Panc1 (cell line): ENCODE measurements around the gene LRRC3B. TPM values are rescaled to one million over a fixed set of nuclear protein-coding genes. Genes with fewer than 3 reads are reported as not detected.

Experiments used
- ATAC-seq: fragments of 200-7000 bp; cut with Tn5 transposase; 2 replicates; pipeline ENCODE4 v1.9.1; 2020; ENCODE audit warnings: mild to moderate bottlenecking, moderate library complexity
- BruUV-seq: library from RNA; stranded (reverse); fragments of 400-500 nt; replicated peaks from 2 replicates; lab custom pipeline; 2021; lab: Mats Ljungman, UMichigan
- CTCF ChIA-PET: fragments of 300-600 bp; sonication (Branson Sonifier 250); formaldehyde crosslinking; loops from one replicate; lab custom pipeline; 2022; ENCODE audit warnings: antibody characterized with exemption; lab: Charles Lee
- POLR2A ChIA-PET: fragments of 300-600 bp; sonication (Branson Sonifier 250); formaldehyde crosslinking; loops from one replicate; lab custom pipeline; 2022; ENCODE audit warnings: antibody characterized with exemption; lab: Charles Lee
- DNase-seq: peaks from one replicate; pipeline ENCODE4 v3.0.0-alpha.2; 2010; ENCODE audit warnings: low read depth, low spot score
- H3K27ac ChIP-seq: 2 replicates; pipeline ENCODE4 v1.5.1; 2011; ENCODE audit warnings: mild to moderate bottlenecking, low read length, inconsistent platforms
- H3K27me3 ChIP-seq: fragments of 200-500 bp; sonication (Bioruptor generic); 2 replicates; pipeline ENCODE4 v1.6.0; 2014; ENCODE audit warnings: low read length, inconsistent platforms; ENCODE audit not compliant: control insufficient read depth, insufficient read depth
- H3K36me3 ChIP-seq: fragments of 200-500 bp; sonication (Bioruptor generic); 2 replicates; pipeline ENCODE4 v1.5.1; 2014; ENCODE audit warnings: inconsistent platforms, mild to moderate bottlenecking, low read length, moderate library complexity; ENCODE audit not compliant: control insufficient read depth, insufficient read depth
- H3K4me1 ChIP-seq: 2 replicates; pipeline ENCODE4 v1.5.1; 2011; ENCODE audit warnings: inconsistent platforms, mild to moderate bottlenecking, low read length, moderate library complexity; ENCODE audit not compliant: control insufficient read depth, insufficient read depth
- H3K4me3 ChIP-seq, 2 experiments: 2 replicates each; pipeline ENCODE4 v1.5.1; 2011 to 2012; ENCODE audit warnings: low read depth in 2 of 2, low read length in 2 of 2, mild to moderate bottlenecking in 2 of 2, inconsistent platforms in 1 of 2, moderate library complexity in 1 of 2
- H3K9me3 ChIP-seq: fragments of 200-500 bp; sonication (Bioruptor generic); 2 replicates; pipeline ENCODE4 v1.5.1; 2014; ENCODE audit warnings: low read depth, mild to moderate bottlenecking, inconsistent platforms, low read length, moderate library complexity; ENCODE audit not compliant: control insufficient read depth, insufficient read depth
- POLR2AphosphoS5 ChIP-seq: IDR thresholded peaks from 2 replicates; pipeline ENCODE4 v1.6.1; 2012; ENCODE audit warnings: mild to moderate bottlenecking, low read depth, low read length, moderate library complexity
- SIN3A ChIP-seq: IDR thresholded peaks from 2 replicates; pipeline ENCODE4 v1.6.1; 2012; ENCODE audit warnings: low read depth, mild to moderate bottlenecking, low read length, moderate library complexity, borderline replicate concordance; ENCODE audit not compliant: insufficient read depth
- TCF7L2 ChIP-seq: IDR thresholded peaks from 2 replicates; pipeline ENCODE4 v1.6.1; 2011; ENCODE audit warnings: mild to moderate bottlenecking, low read depth, low read length, inconsistent platforms
- in situ Hi-C: cut with HindIII; loops from 2 replicates; pipeline ENCODE4 v1.10.0; 2016; ENCODE audit warnings: low sequenced_read_pairs, low pct_unique_long_range_greater_than_20kb
- intact Hi-C: fragments of 100-400 bp; cut with micrococcal nuclease; formaldehyde crosslinking; loops from one replicate; pipeline ENCODE4 v1.10.0; 2022; ENCODE audit not compliant: unreplicated experiment
- total RNA-seq: library from RNA; stranded (reverse); gene quantifications from one replicate; pipeline ENCODE4 v1.2.1, GENCODE V29; 2021; ENCODE audit not compliant: unreplicated experiment
- TF ChIP-seq, protein P1 (sequence below), 2 experiments: IDR thresholded peaks; 2 replicates each; pipeline ENCODE4 v1.6.1; 2011 to 2012; ENCODE audit warnings: low read depth in 2 of 2, control low read depth in 1 of 2, low read length in 1 of 2, mild to moderate bottlenecking in 1 of 2, moderate library complexity in 1 of 2; ENCODE audit not compliant: insufficient read depth in 1 of 2
- TF ChIP-seq, protein P2 (sequence below): fragments of 450-650 bp; IDR thresholded peaks from 2 replicates; pipeline ENCODE4 v1.5.1; 2017; ENCODE audit warnings: mild to moderate bottlenecking

LRRC3B gene
- total RNA-seq, 1 experiment from 2014 or later, result not detected

DNA sequence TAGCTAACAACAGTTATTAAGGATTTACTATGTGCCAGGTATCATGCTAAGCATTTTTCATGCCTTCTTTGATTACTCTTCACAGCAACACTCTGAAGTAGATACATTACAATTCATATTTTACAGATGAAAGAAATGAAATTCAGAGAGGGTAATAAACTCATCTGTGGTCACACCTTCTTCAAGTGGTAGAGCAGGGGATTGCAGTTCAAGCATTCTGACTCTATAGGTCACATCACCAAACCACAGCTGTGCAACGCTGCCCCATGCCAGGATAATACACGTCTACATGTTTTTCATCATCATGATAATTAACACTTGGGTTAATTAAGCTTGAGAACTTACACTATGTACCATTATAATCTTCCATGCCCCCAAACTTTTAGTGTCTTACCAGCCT is 98.5 kb downstream of the LRRC3B start:
- Histone ChIP-seq H3K4me3 (no peak overlapping the region), H3K9me3 (no peaks in the 10 kb centered on the region), H3K27me3 (no peaks in the 10 kb centered on the region), H3K27ac (no peak overlapping the region), H3K4me1 (no peaks in the 10 kb centered on the region), H3K36me3 (no peaks in the 10 kb centered on the region)
- ATAC-seq (no peak), DNase-seq (no peak)
- in situ Hi-C loops, result no loop called here
- intact Hi-C loops, result no loop called here
- BruUV-seq, result no TSS peak
- TF ChIP-seq TCF7L2 (no peak), POLR2AphosphoS5 (no peak), SIN3A (no peak)
- TF ChIP-seq, protein P1, sequence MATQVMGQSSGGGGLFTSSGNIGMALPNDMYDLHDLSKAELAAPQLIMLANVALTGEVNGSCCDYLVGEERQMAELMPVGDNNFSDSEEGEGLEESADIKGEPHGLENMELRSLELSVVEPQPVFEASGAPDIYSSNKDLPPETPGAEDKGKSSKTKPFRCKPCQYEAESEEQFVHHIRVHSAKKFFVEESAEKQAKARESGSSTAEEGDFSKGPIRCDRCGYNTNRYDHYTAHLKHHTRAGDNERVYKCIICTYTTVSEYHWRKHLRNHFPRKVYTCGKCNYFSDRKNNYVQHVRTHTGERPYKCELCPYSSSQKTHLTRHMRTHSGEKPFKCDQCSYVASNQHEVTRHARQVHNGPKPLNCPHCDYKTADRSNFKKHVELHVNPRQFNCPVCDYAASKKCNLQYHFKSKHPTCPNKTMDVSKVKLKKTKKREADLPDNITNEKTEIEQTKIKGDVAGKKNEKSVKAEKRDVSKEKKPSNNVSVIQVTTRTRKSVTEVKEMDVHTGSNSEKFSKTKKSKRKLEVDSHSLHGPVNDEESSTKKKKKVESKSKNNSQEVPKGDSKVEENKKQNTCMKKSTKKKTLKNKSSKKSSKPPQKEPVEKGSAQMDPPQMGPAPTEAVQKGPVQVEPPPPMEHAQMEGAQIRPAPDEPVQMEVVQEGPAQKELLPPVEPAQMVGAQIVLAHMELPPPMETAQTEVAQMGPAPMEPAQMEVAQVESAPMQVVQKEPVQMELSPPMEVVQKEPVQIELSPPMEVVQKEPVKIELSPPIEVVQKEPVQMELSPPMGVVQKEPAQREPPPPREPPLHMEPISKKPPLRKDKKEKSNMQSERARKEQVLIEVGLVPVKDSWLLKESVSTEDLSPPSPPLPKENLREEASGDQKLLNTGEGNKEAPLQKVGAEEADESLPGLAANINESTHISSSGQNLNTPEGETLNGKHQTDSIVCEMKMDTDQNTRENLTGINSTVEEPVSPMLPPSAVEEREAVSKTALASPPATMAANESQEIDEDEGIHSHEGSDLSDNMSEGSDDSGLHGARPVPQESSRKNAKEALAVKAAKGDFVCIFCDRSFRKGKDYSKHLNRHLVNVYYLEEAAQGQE (IDR thresholded peaks at IDR 0.05; ENCODE audit: insufficient read depth in 1 of 2, low read depth in 2 of 2, low read length in 1 of 2), result no peak
- TF ChIP-seq, protein P2, sequence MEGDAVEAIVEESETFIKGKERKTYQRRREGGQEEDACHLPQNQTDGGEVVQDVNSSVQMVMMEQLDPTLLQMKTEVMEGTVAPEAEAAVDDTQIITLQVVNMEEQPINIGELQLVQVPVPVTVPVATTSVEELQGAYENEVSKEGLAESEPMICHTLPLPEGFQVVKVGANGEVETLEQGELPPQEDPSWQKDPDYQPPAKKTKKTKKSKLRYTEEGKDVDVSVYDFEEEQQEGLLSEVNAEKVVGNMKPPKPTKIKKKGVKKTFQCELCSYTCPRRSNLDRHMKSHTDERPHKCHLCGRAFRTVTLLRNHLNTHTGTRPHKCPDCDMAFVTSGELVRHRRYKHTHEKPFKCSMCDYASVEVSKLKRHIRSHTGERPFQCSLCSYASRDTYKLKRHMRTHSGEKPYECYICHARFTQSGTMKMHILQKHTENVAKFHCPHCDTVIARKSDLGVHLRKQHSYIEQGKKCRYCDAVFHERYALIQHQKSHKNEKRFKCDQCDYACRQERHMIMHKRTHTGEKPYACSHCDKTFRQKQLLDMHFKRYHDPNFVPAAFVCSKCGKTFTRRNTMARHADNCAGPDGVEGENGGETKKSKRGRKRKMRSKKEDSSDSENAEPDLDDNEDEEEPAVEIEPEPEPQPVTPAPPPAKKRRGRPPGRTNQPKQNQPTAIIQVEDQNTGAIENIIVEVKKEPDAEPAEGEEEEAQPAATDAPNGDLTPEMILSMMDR, result no peak
- CTCF ChIA-PET, result no interaction called here
- POLR2A ChIA-PET, result interaction anchor here (0.6 kb wide), 1 partner anchor 1071 kb away, joined by 3 read pairs; no protein-coding TSS in a partner anchor

- Histone ChIP-seq H3K9me3 (no peaks in the 10 kb centered on the region), H3K27me3 (no peaks in the 10 kb centered on the region), H3K36me3 (no peaks in the 10 kb centered on the region), H3K27ac (no peak overlapping the region), H3K4me1 (no peaks in the 10 kb centered on the region), H3K4me3 (no peak overlapping the region)
- ChIA-PET CTCF (no interaction called here), POLR2A (no interaction called here)
- no peak for ATAC-seq
- no peak for TF ChIP-seq TCF7L2
- no peak for TF ChIP-seq SIN3A
- TF ChIP-seq, protein P2, result no peak
- TF ChIP-seq POLR2AphosphoS5, result no peak
- TF ChIP-seq, protein P1 (IDR thresholded peaks at IDR 0.05; ENCODE audit: insufficient read depth in 1 of 2, low read depth in 2 of 2, low read length in 1 of 2), result no peak
- DNase-seq, result no peak
- BruUV-seq, result no TSS peak
- in situ Hi-C loops (no loop called here), intact Hi-C loops (no loop called here)
These were observed 109.3 kb downstream of the LRRC3B start for GRCh38 chr3:26731843-26732242.
